GM10266 (cell line): ENCODE measurements around the gene RASL11A.

Experiments used
- DNase-seq: peaks from one replicate; pipeline ENCODE4 v3.0.0; 2012; ENCODE audit errors: extremely low spot score
- CTCF ChIP-seq: IDR thresholded peaks from 2 replicates; pipeline ENCODE4 v1.5.1; 2012; ENCODE audit warnings: mild to moderate bottlenecking, low read depth; ENCODE audit not compliant: control insufficient read depth, insufficient read depth; ENCODE audit errors: missing control alignments

RASL11A gene

DNA sequence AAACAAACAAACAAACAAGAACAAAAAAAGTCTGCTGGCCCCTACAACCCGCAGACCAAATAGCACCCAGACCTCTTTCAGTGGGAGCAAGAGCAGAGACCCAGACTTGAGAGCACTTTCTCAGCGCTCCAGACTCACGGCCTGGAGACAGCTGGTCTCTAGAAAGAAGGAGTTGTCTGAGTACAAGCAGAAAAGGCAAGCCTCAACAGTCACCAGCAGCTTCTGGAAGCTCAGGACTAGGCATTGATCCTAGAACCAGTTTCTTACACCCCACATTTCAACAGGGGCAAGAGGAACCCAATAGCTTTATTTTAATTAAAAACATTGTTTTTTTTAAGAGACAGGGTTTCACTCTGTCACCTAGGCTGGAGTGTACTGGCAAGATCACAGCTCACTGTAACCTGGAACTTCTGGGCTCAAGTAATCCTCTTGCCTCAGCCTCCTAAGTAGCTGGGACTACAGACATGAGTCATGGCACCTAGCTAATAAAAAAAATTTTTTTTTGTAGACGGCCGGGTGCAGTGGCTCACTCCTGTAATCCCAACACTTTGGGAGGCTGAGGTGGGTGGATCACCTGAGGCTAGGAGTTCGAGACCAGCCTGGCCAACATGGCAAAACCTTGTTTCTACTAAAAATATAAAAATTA is 30.4 kb downstream of the RASL11A start:
- no peak for TF ChIP-seq CTCF
- DNase-seq = no peak

DNA sequence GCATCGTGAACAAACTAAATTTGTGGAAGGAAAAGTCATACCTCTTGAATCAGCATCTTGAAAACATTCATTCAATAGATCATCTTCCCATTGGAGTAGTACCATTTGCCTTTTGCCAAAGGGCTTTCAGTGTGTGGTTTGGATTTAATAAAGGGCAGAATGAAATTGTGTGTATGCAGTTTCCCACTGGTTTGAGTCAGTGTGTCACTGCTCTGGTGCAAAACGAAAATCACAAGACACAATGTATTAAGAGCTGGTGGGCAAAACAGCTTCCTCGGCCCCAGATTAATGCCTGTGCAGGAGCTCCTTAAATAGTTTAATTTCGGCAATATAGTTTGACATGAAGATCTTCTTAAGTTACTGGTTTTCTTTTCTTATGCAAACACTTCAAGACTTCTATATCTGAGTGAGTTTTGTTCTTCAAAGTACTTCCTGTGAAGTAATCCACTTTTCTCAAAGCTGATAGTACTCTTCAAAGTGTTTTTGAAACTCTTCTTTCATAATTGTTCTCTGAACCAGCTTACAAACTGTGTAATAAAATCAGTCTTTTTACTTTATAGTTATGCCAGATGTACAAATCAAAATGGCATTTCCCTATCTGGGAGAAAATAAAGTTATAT is 32.1 kb downstream of the RASL11A start:
- DNase-seq = no peak
- no peak for TF ChIP-seq CTCF

DNA sequence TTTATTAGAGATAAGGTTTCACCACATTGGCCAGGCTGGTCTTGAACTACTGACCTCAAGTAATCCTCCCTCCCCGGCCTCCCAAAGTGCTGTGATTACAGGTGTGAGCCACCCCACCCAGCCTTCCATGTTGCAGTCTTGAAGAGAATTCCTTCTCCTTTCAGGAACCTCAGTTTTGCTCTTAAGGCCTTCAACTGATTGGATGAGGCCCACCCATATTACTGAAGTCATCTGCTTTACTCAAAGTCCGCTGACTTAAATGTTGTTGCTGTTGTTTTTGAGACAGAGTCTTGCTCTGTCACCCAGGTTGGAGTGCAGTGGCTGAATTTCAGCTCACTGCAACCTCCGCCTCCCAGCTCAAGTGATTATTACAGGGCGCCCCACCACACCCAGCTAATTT is 33.5 kb downstream of the RASL11A start:
- DNase-seq = no peak
- TF ChIP-seq CTCF = no peak

DNA sequence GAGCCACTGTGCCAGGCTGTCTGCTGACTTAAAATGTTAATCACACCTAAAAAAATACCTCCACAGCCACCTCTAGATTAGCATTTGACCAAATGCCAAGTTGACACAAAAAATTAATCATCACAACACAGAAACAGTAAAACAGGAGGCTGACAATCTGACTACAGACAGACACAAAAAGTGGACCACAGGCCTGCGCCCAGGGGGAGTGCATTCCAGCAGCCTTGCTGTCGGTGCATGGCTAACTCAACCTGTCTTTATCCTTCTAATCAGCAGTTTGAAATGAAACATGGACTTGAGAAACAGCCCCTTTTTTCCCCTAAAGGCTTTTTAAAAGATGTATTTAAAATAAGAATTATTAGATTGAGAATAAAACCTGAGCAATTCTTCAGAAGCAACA is 34.0 kb downstream of the RASL11A start:
- DNase-seq = no peak
- no peak for TF ChIP-seq CTCF

- TF ChIP-seq CTCF = no peak
- DNase-seq = no peak
Measured at GRCh38 chr13:27306364-27306763, 35.7 kb downstream of the RASL11A start.

GRCh38 chr13:27308941-27309340 is 38.3 kb downstream of the RASL11A start:
- TF ChIP-seq CTCF = no peak
- no peak for DNase-seq

DNA sequence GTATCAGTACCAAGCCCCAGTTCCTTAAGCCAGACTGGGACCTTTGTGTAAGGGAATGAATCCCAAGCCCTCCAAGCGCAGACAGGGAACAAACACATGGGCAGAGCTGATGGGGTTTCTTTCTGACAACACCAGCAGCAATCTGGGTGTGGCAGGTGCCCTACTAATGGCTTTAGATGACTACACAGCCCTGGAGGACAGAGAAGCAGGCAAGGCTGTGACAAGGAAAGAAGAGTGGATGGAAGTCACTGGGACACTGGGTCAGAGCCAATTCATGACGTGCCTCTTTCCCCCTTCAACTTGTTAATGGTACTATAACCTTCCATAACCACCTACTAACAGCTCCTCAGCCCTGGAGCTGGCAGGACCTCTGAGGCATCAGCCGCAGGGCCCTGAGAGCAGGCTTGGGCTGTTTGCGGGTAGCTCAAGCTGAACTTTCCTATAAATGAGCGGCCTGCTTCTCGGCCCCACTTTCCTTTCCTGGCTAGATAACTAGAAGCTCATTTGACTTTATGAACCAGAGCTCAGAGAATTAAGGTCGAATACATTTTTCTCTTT is 38.9 kb downstream of the RASL11A start:
- DNase-seq = no peak
- TF ChIP-seq CTCF = no peak
